ENCODE data around the gene TRAP1.

TRAP1 gene

GRCh38 chr16:3744018-3744417 lies 26.7 kb upstream of the TRAP1 start:
- Histone ChIP-seq H2AFZ (ENCODE audit: low read depth, low read length, severe bottlenecking) (no peak overlapping the region), H3K4me2 (ENCODE audit: low read depth, low read length, poor library complexity, severe bottlenecking) (no peak overlapping the region), H3K9me3 (ENCODE audit: insufficient read depth, low read length) (no peaks in the 10 kb centered on the region), H3F3A (ENCODE audit: insufficient read depth) (no peaks in the 10 kb centered on the region), H3K9ac (ENCODE audit: low read length) (no peak overlapping the region), H3K4me3 (ENCODE audit: insufficient read depth, low read length, poor library complexity, severe bottlenecking) (no peak overlapping the region), H3K9me2 (replicated peaks; ENCODE audit: insufficient read depth, low read length) (no peaks in the 10 kb centered on the region), H4K20me1 (ENCODE audit: low read depth, low read length) (no peaks in the 10 kb centered on the region), H3K27ac (ENCODE audit: low read depth, low read length) (no peak overlapping the region), H3K27me3 (ENCODE audit: low read length) (no peaks in the 10 kb centered on the region), H3K79me2 (ENCODE audit: insufficient read depth, low read length) (no peaks in the 10 kb centered on the region), H3K36me3 (ENCODE audit: low read length) (peaks cover 7% of the 10 kb centered on the region; the same call in 1 of the 2 replicates)
- no peak for TF ChIP-seq CTCF (IDR thresholded peaks at IDR 0.05; ENCODE audit: insufficient read depth, low read length, poor library complexity, severe bottlenecking)

- no peaks in the 10 kb centered on the region for H3K27me3 ChIP-seq (ENCODE audit: low read length)
- H2AFZ ChIP-seq (ENCODE audit: low read depth, low read length, severe bottlenecking), result no peak overlapping the region
- H3K9ac ChIP-seq (ENCODE audit: low read length), result no peak overlapping the region
- H3K4me3 ChIP-seq (ENCODE audit: insufficient read depth, low read length, poor library complexity, severe bottlenecking), result no peak overlapping the region
- H3K36me3 ChIP-seq (ENCODE audit: low read length), result peaks cover 7% of the 10 kb centered on the region; the same call in 1 of the 2 replicates
- TF ChIP-seq EZH2phosphoT487 (conservative IDR thresholded peaks at IDR 0.05; ENCODE audit: low read length), result no peak
- TF ChIP-seq CTCF (IDR thresholded peaks at IDR 0.05; ENCODE audit: insufficient read depth, low read length, poor library complexity, severe bottlenecking), result no peak
- H3K79me2 ChIP-seq (ENCODE audit: insufficient read depth, low read length), result no peaks in the 10 kb centered on the region
- H3F3A ChIP-seq (ENCODE audit: insufficient read depth), result no peaks in the 10 kb centered on the region
- H3K9me3 ChIP-seq (ENCODE audit: insufficient read depth, low read length), result no peaks in the 10 kb centered on the region
- H4K20me1 ChIP-seq (ENCODE audit: low read depth, low read length), result no peaks in the 10 kb centered on the region
- H3K9me2 ChIP-seq (replicated peaks; ENCODE audit: insufficient read depth, low read length), result no peaks in the 10 kb centered on the region
- H3K4me2 ChIP-seq (ENCODE audit: low read depth, low read length, poor library complexity, severe bottlenecking), result no peak overlapping the region
- H3K27ac ChIP-seq (ENCODE audit: low read depth, low read length), result no peak overlapping the region
These were observed 23.6 kb upstream of the TRAP1 start for GRCh38 chr16:3740934-3741333.

GRCh38 chr16:3740186-3740585 lies 22.9 kb upstream of the TRAP1 start:
- no peak overlapping the region for H3K9ac ChIP-seq (ENCODE audit: low read length)
- no peaks in the 10 kb centered on the region for H3K27me3 ChIP-seq (ENCODE audit: low read length)
- H3K4me3 ChIP-seq (ENCODE audit: insufficient read depth, low read length, poor library complexity, severe bottlenecking), result no peak overlapping the region
- no peaks in the 10 kb centered on the region for H3K9me3 ChIP-seq (ENCODE audit: insufficient read depth, low read length)
- H3F3A ChIP-seq (ENCODE audit: insufficient read depth), result no peaks in the 10 kb centered on the region
- TF ChIP-seq EZH2phosphoT487 (conservative IDR thresholded peaks at IDR 0.05; ENCODE audit: low read length), result no peak
- no peak for TF ChIP-seq CTCF (IDR thresholded peaks at IDR 0.05; ENCODE audit: insufficient read depth, low read length, poor library complexity, severe bottlenecking)
- no peaks in the 10 kb centered on the region for H3K79me2 ChIP-seq (ENCODE audit: insufficient read depth, low read length)
- no peaks in the 10 kb centered on the region for H4K20me1 ChIP-seq (ENCODE audit: low read depth, low read length)
- H3K27ac ChIP-seq (ENCODE audit: low read depth, low read length), result no peak overlapping the region
- no peaks in the 10 kb centered on the region for H3K9me2 ChIP-seq (replicated peaks; ENCODE audit: insufficient read depth, low read length)
- H2AFZ ChIP-seq (ENCODE audit: low read depth, low read length, severe bottlenecking), result no peak overlapping the region
- no peak overlapping the region for H3K4me2 ChIP-seq (ENCODE audit: low read depth, low read length, poor library complexity, severe bottlenecking)
- peaks cover 7% of the 10 kb centered on the region; the same call in 1 of the 2 replicates for H3K36me3 ChIP-seq (ENCODE audit: low read length)
